Calu3 (cell line): ENCODE measurements around the gene FBXL15. TPM values are rescaled to one million over a fixed set of nuclear protein-coding genes. Genes with fewer than 3 reads are reported as not detected.

ENCODE experiments used
- BruUV-seq: library from RNA; stranded (reverse); fragments of 400-500 nt; replicated peaks from 2 replicates; lab custom pipeline; 2021; lab: Mats Ljungman, UMichigan
- CTCF ChIA-PET: fragments of 300-600 bp; sonication (Branson Sonifier 250); formaldehyde crosslinking; loops from one replicate; lab custom pipeline; 2022; ENCODE audit warnings: antibody characterized with exemption; lab: Charles Lee
- DNase-seq: peaks from one replicate; pipeline ENCODE4 v3.0.0; 2022
- H3K27ac Mint-ChIP-seq: one replicate; pipeline ENCODE4 v1.8.0; 2022; ENCODE audit warnings: mixed read lengths; ENCODE audit not compliant: unreplicated experiment
- H3K27me3 Mint-ChIP-seq: one replicate; pipeline ENCODE4 v1.8.0; 2022; ENCODE audit warnings: mixed read lengths; ENCODE audit not compliant: unreplicated experiment
- H3K36me3 Mint-ChIP-seq: one replicate; pipeline ENCODE4 v1.8.0; 2022; ENCODE audit warnings: mild to moderate bottlenecking, moderate library complexity, mixed read lengths; ENCODE audit not compliant: insufficient read depth, unreplicated experiment
- H3K4me1 Mint-ChIP-seq: one replicate; pipeline ENCODE4 v1.8.0; 2022; ENCODE audit warnings: mild to moderate bottlenecking, low read depth, mixed read lengths; ENCODE audit not compliant: unreplicated experiment
- H3K4me3 Mint-ChIP-seq: one replicate; pipeline ENCODE4 v1.8.0; 2022; ENCODE audit warnings: mild to moderate bottlenecking, low read depth, moderate library complexity, mixed read lengths; ENCODE audit not compliant: unreplicated experiment
- H3K9me3 Mint-ChIP-seq: one replicate; pipeline ENCODE4 v1.8.0; 2022; ENCODE audit warnings: low read depth, mixed read lengths; ENCODE audit not compliant: unreplicated experiment
- CTCF ChIP-seq: fragments of 200-600 bp; IDR thresholded peaks from one replicate; pipeline ENCODE4 v1.8.0; 2022; ENCODE audit warnings: antibody characterized with exemption; ENCODE audit not compliant: unreplicated experiment
- intact Hi-C: fragments of 100-400 bp; cut with micrococcal nuclease; formaldehyde crosslinking; loops from one replicate; pipeline ENCODE4 v1.10.0; 2022; ENCODE audit not compliant: unreplicated experiment
- total RNA-seq: library from RNA; stranded (reverse); gene quantifications from 2 replicates; pipeline ENCODE4 v1.2.3, GENCODE V29; 2022

Gene FBXL15
- total RNA-seq, 1 experiment from 2014 or later: 6.4 TPM

DNA sequence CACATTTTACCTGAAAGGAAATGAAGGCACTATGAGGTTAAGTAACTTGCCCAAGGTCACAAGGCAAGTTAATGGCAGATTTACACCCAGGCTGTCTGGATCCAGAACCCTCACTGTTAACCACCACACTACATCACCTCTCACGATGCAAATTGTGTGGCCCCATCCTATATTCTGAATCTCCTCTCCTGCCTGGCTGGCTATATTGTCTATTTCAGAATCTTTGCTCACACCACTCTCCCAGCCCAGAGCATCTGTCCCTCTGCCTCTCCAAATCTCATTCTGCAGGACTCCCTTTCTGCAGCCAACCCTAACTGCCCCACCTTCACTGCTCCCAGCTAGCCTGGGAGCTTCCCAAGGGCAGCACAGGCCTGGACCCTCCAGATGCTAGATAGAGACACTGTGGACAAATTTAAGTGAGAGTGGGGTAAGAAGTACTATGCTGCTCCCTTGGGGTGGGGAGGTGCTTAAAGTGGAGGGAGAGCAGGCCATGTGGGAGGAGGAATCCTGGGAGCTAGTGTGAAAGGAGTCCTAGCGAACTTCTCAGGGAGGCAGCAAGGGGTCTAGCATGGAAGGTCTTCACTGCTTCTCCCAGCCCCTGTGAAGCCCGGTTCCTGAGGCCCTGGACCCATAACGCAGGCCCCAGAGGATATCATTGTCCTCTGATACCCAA is 11.0 kb downstream of the FBXL15 start:
- DNase-seq: no peak

DNA sequence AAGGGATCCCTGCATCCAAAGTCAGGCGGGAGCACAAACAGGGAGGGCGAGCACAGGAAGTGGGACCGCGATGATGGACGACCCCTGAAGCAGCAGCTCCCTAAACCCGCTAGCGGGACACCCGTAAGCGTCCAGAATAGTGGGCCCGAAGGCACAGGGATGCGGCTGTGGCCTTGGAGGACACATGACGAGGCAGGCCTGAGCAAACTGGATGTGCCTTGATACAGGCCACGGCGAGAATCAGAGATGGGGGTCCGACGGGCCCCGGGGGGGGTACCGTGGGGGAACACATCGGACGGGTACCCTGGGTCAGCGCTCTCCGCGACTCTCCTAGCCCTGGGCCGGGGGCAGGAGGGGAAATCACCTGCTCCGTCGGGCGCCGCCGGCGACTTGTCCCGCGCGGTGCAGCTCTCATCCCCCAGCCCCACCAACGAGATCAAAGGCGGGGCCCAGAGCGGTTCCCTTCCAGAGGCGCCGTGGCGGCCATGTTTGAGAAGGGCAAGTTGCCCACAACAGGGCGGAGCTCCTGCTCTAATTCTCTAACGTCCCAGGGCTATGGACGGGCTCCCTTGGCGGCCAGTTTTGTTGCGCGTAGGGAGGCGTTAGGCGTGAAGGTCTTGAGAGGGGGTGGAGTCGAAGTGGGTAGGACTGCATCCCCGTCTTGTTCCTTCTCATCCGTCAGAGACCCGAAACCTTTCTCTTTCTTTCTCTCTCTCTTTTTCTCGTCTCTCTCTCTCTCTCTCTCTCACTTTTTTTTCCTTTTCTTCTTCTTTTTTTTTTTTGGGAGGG is 11.7 kb downstream of the FBXL15 start, which contains the start of gene CUEDC2:
Gene CUEDC2, minus strand, starts transcription at position 413 of the 789 bp plus-strand sequence. CDS start 7,386 bp downstream, outside the sequence.
- H3K4me1 Mint-ChIP-seq: peaks cover 28% of the 10 kb centered on the region
- peak within 1 kb of the TSS; percentile 81 for H3K4me3 Mint-ChIP-seq
- H3K9me3 Mint-ChIP-seq: no peaks in the 10 kb centered on the region
- H3K27ac Mint-ChIP-seq: peak within 1 kb of the TSS; percentile 79
- intact Hi-C loops: no loop called here
- H3K36me3 Mint-ChIP-seq: peaks cover 21% of the 10 kb centered on the region
- peaks cover 27% of the 10 kb centered on the region for H3K27me3 Mint-ChIP-seq
- CTCF ChIA-PET: interaction anchor here (0.5 to 1.9 kb wide), 7 partner anchors 12 to 443 kb away, joined by 3 to 8 read pairs (median 4); partner anchors contain the start of genes C10orf95 and FBXL15
- peak; percentile 92 for DNase-seq
- TF ChIP-seq CTCF: no peak
- BruUV-seq: TSS peak; percentile 32

More for the DNA sequence above, 11.0 kb downstream of the FBXL15 start:
- no TSS peak for BruUV-seq
- H3K27ac Mint-ChIP-seq: peak overlapping the region; percentile 79
- intact Hi-C loops: no loop called here
- H3K4me1 Mint-ChIP-seq: peaks cover 35% of the 10 kb centered on the region
- H3K27me3 Mint-ChIP-seq: peaks cover 20% of the 10 kb centered on the region
- H3K4me3 Mint-ChIP-seq: peak overlapping the region; percentile 81
- CTCF ChIA-PET: interaction anchor here (0.6 to 1.9 kb wide), 2 partner anchors 201 to 444 kb away, joined by 4 to 8 read pairs; no protein-coding TSS in a partner anchor
- H3K36me3 Mint-ChIP-seq: peaks cover 21% of the 10 kb centered on the region
- no peaks in the 10 kb centered on the region for H3K9me3 Mint-ChIP-seq
- TF ChIP-seq CTCF: no peak

- TF ChIP-seq CTCF: no peak
- Mint-ChIP-seq H3K36me3 (peaks cover 21% of the 10 kb centered on the region), H3K4me1 (peaks cover 24% of the 10 kb centered on the region), H3K27me3 (peaks cover 27% of the 10 kb centered on the region), H3K9me3 (no peaks in the 10 kb centered on the region), H3K4me3 (peak overlapping the region; percentile 81), H3K27ac (no peak overlapping the region)
- intact Hi-C loops: no loop called here
- DNase-seq: no peak
- no TSS peak for BruUV-seq
- CTCF ChIA-PET: no interaction called here
Measured at GRCh38 chr10:102433619-102434046, 13.0 kb downstream of the FBXL15 start.

DNA sequence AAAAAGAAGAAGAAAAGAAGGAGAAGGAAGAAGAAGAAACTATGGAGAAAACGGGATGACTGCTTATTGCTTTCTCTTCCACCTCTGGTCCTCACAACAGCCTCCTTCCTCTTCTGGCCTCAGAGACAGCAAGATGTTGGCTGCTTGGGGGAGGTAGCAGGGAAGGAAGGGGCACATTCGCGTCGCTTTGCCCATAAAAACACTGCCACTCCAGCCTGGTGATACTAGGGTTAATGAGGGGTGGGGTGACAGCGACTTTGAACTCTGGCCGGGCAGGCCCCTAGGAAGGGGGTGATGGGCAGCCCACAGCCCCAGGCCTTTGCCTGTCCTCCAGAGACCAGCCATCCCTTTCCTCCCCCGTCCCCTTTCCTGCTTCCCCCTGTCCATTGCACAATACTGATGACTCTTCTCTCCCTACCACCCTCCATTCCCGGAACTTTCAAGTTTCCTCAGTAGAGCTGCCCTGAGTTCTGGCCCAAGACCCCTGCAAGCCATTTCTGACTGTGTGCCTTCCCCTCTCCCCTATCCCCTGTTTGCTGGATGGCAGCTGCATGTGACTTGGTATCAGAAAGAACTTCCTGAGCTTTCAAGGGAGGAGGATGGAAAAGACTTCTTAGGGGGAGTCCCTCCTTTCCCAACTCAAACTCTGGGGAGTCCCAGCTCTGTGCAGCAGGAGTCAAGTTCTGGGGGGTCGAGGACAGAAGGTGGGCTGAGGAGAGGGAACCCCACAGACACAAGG is 13.9 kb downstream of the FBXL15 start:
- BruUV-seq: no TSS peak
- intact Hi-C loops: no loop called here
- Mint-ChIP-seq H3K27ac (no peak overlapping the region), H3K4me1 (peaks cover 24% of the 10 kb centered on the region), H3K9me3 (no peaks in the 10 kb centered on the region), H3K4me3 (no peak overlapping the region), H3K27me3 (peaks cover 27% of the 10 kb centered on the region), H3K36me3 (peaks cover 21% of the 10 kb centered on the region)
- DNase-seq: no peak
- TF ChIP-seq CTCF: no peak
- CTCF ChIA-PET: interaction anchor here (0.9 kb wide), 2 partner anchors 14 to 39 kb away, joined by 4 read pairs; partner anchors contain the start of genes FBXL15 and NFKB2
